ENCODE results near the gene HERPUD1.

The HERPUD1 gene

GRCh38 chr16:56911771-56912571, 20.0 kb upstream of the HERPUD1 start:
- ATAC-seq: peak; percentile 78
- no peak for TF ChIP-seq ZFP30 (CRISPR knock-in tag; IDR thresholded peaks at IDR 0.05)
- TF ChIP-seq PPARA (CRISPR knock-in tag; IDR thresholded peaks at IDR 0.05; ENCODE audit: borderline replicate concordance): no peak
- TF ChIP-seq ZNF8 (CRISPR knock-in tag; IDR thresholded peaks at IDR 0.05): no peak
- TF ChIP-seq TCF4 (CRISPR knock-in tag; IDR thresholded peaks at IDR 0.05; ENCODE audit: borderline replicate concordance): no peak

GRCh38 chr16:56912746-56913708, 18.9 kb upstream of the HERPUD1 start:
- TF ChIP-seq ZFP3 (CRISPR knock-in tag; IDR thresholded peaks at IDR 0.05): no peak
- ATAC-seq: no peak

- no peak for ATAC-seq
- TF ChIP-seq ESRRG (CRISPR knock-in tag; IDR thresholded peaks at IDR 0.05): no peak
- no peak for TF ChIP-seq CSRNP3 (CRISPR knock-in tag; IDR thresholded peaks at IDR 0.05)
- TF ChIP-seq ZNF70 (CRISPR knock-in tag; IDR thresholded peaks at IDR 0.05): no peak
- TF ChIP-seq ZFP30 (CRISPR knock-in tag; IDR thresholded peaks at IDR 0.05): no peak
- TF ChIP-seq POU6F1 (CRISPR knock-in tag; IDR thresholded peaks at IDR 0.05; ENCODE audit: borderline replicate concordance, low read depth): no peak
Observed at GRCh38 chr16:56914896-56915295, 17.0 kb upstream of the HERPUD1 start.

- no peak for ATAC-seq
Observed at GRCh38 chr16:56915336-56916119, 16.4 kb upstream of the HERPUD1 start.

GRCh38 chr16:56916571-56917403, 15.2 kb upstream of the HERPUD1 start:
- no peak for ATAC-seq

More at GRCh38 chr16:56915336-56916119, 16.4 kb upstream of the HERPUD1 start:
- no peak for TF ChIP-seq ESRRG (CRISPR knock-in tag; IDR thresholded peaks at IDR 0.05)
- no peak for TF ChIP-seq SNAI2 (CRISPR knock-in tag; IDR thresholded peaks at IDR 0.05)
- TF ChIP-seq ZNF565 (CRISPR knock-in tag; conservative IDR thresholded peaks at IDR 0.05; ENCODE audit: low read depth): no peak
- no peak for TF ChIP-seq PATZ1 (CRISPR knock-in tag; IDR thresholded peaks at IDR 0.05; ENCODE audit: borderline replicate concordance)

More at GRCh38 chr16:56916571-56917403, 15.2 kb upstream of the HERPUD1 start:
- no peak for TF ChIP-seq OSR1 (CRISPR knock-in tag; IDR thresholded peaks at IDR 0.05)
- no peak for TF ChIP-seq ZNF70 (CRISPR knock-in tag; IDR thresholded peaks at IDR 0.05)
- no peak for TF ChIP-seq ISL1 (CRISPR knock-in tag; IDR thresholded peaks at IDR 0.05)
- TF ChIP-seq ZFP3 (CRISPR knock-in tag; IDR thresholded peaks at IDR 0.05): no peak
- no peak for TF ChIP-seq TSHZ2 (CRISPR knock-in tag; IDR thresholded peaks at IDR 0.05)
- TF ChIP-seq ESRRG (CRISPR knock-in tag; IDR thresholded peaks at IDR 0.05): no peak
- TF ChIP-seq ZNF8 (CRISPR knock-in tag; IDR thresholded peaks at IDR 0.05): no peak
- no peak for TF ChIP-seq CSRNP3 (CRISPR knock-in tag; IDR thresholded peaks at IDR 0.05)
- no peak for TF ChIP-seq CSDC2 (CRISPR knock-in tag; IDR thresholded peaks at IDR 0.05)
- TF ChIP-seq PPARA (CRISPR knock-in tag; IDR thresholded peaks at IDR 0.05; ENCODE audit: borderline replicate concordance): no peak

Measured in SK-N-SH treated with all-trans-retinoic acid at 6 μM for 48 hours (cell line).